GM12865 (cell line): ENCODE results near the gene CD44.

Experiments used
- DNase-seq: peaks from one replicate; pipeline ENCODE4 v3.0.0; 2010; ENCODE audit warnings: low read depth
- H3K4me3 ChIP-seq: 2 replicates; pipeline ENCODE4 v1.5.1; 2011; ENCODE audit warnings: mild to moderate bottlenecking, low read depth, low read length, control low read depth
- CTCF ChIP-seq: IDR thresholded peaks from 2 replicates; pipeline ENCODE4 v1.5.1; 2011; ENCODE audit warnings: low read length, control low read depth, low read depth, inconsistent platforms; ENCODE audit not compliant: insufficient read depth; ENCODE audit errors: missing control alignments

The CD44 gene

GRCh38 chr11:35234460-35235156, 95.6 kb downstream of the CD44 start:
- no peak for DNase-seq
- no peak overlapping the region for H3K4me3 ChIP-seq
- TF ChIP-seq CTCF, result no peak

- no peak for TF ChIP-seq CTCF
- no peak for DNase-seq
- no peak overlapping the region for H3K4me3 ChIP-seq
These were observed 96.1 kb downstream of the CD44 start for GRCh38 chr11:35235157-35235468.

GRCh38 chr11:35235498-35235897, 96.5 kb downstream of the CD44 start:
- no peak for TF ChIP-seq CTCF
- no peak for DNase-seq
- H3K4me3 ChIP-seq, result no peak overlapping the region

- no peak for DNase-seq
- no peak for TF ChIP-seq CTCF
- H3K4me3 ChIP-seq, result no peak overlapping the region
These were observed 97.1 kb downstream of the CD44 start for GRCh38 chr11:35235936-35236666.

- no peak for DNase-seq
- TF ChIP-seq CTCF, result no peak
- no peak overlapping the region for H3K4me3 ChIP-seq
These were observed 97.7 kb downstream of the CD44 start for GRCh38 chr11:35236667-35237003.

GRCh38 chr11:35237351-35237750, 98.4 kb downstream of the CD44 start:
- no peak overlapping the region for H3K4me3 ChIP-seq
- no peak for DNase-seq

More at GRCh38 chr11:35237351-35237750, 98.4 kb downstream of the CD44 start:
- TF ChIP-seq CTCF, result no peak
